Muscle layer of duodenum (tissue), 2 donors: ENCODE results near the gene PPP1R9A.

ENCODE experiments used
- H3K27ac ChIP-seq: one replicate; pipeline ENCODE4 v1.7.0; 2013; ENCODE audit warnings: mild to moderate bottlenecking, low read length
- H3K27me3 ChIP-seq: one replicate; pipeline ENCODE4 v1.7.0; 2013; ENCODE audit warnings: low read depth, mild to moderate bottlenecking, control low read depth, low read length
- H3K36me3 ChIP-seq, 2 donors: one replicate each; pipeline ENCODE4 v1.7.0; 2013; ENCODE audit warnings: low read length in 2 of 2, control low read depth in 1 of 2, mild to moderate bottlenecking in 1 of 2; ENCODE audit not compliant: insufficient read depth in 2 of 2, control insufficient read depth in 1 of 2
- H3K4me1 ChIP-seq, 2 donors: one replicate each; pipeline ENCODE4 v1.7.0; 2013; ENCODE audit warnings: low read length in 2 of 2, mild to moderate bottlenecking in 2 of 2, control low read depth in 1 of 2, moderate library complexity in 1 of 2; ENCODE audit not compliant: insufficient read depth in 2 of 2, control insufficient read depth in 1 of 2
- H3K4me3 ChIP-seq, 2 donors: one replicate each; pipeline ENCODE4 v1.7.0; 2013; ENCODE audit warnings: low read length in 2 of 2, low read depth in 1 of 2, mild to moderate bottlenecking in 1 of 2
- H3K9me3 ChIP-seq, 2 donors: one replicate each; pipeline ENCODE4 v1.7.0; 2013; ENCODE audit warnings: low read length in 2 of 2, control low read depth in 1 of 2, mild to moderate bottlenecking in 1 of 2; ENCODE audit not compliant: control insufficient read depth in 1 of 2
- donor health status: healthy.

Gene PPP1R9A

DNA sequence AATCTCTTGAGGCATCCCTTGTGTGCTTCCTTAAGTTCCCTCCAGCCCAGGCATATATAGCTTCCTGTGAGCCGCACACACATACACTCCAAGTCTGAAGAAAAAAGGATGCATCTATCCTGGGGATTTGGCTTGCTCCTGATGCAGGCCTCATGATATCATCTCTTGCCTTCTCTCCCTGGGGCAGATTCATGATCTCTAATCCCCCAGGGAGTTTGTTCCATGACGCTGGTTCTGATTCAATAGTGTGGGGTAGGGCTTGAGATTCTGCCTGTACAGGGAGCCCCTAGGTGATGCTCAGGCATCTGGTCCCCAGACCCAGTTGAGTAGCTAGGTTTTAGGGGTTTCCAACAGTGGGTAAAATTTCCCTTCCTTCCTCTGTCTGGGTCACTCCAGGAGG lies 415.5 kb downstream of the PPP1R9A start:
- Histone ChIP-seq H3K4me3 (no peak overlapping the region), H3K4me1 (no peaks in the 10 kb centered on the region), H3K27ac (no peak overlapping the region), H3K36me3 (no peaks in the 10 kb centered on the region), H3K27me3 (no peaks in the 10 kb centered on the region), H3K9me3 (no peaks in the 10 kb centered on the region)

DNA sequence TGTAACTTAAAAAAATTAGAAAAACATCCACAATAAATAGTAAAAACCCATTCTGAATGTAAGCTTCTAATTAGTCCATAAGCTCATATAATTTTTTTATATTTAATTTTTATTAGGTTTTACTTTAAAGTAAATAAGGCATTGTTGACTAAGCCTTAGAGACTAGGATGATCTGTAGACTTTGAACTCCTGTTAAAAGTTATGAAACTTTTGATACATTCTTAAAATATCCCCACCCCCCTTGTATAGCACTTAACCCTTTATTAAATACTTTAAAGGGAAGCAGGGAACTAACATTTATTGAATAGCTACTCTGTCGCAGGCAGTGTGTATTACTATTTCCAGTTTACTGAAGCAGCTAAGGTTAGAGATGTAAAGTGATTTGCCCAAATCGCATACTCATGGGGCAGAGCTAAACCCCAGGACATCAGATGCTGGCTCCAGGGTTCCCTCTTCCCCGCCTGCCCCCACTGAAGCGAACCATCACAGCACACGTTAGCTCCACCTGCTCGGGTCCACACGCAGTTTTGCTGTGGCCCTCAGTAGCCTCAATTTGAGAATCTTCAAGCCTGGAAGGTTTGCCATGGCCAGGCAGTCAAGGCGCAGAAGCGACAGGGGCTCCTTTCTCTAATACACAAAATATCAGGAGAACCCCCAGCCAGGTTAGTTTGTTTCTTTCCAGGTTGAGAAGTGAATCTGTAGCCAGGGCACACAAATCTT lies 416.2 kb downstream of the PPP1R9A start:
- Histone ChIP-seq H3K4me3 (no peak overlapping the region), H3K27me3 (no peaks in the 10 kb centered on the region), H3K27ac (no peak overlapping the region), H3K9me3 (no peaks in the 10 kb centered on the region), H3K36me3 (no peaks in the 10 kb centered on the region), H3K4me1 (no peaks in the 10 kb centered on the region)

DNA sequence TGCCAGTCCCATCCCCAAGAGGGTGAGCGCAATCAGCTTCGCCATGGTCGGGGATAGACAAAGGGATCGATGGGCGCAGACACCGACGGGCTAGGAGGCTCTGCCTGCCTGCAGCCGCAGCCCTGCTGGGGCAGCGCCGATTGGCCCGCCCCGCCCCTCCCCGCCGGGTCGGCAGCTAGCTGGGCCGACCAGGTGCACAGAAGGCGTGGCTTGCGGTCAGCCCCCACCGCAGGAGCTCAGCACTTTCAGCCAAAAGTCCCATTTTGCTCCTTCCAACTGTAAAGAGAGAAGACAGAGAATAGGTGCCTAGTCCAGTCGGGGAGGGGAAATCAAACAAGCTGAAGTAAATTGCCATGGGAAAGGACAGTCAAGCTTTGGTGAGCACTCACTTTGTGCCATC lies 417.0 kb downstream of the PPP1R9A start, which contains the start of gene PON1:
PON1 (minus strand) TSS at position 102 of the 400 bp plus-strand sequence; CDS start at position 45, 57 bp downstream.
- H3K9me3 ChIP-seq: no peaks in the 10 kb centered on the region
- no peak within 1 kb of the TSS for H3K4me3 ChIP-seq
- no peaks in the 10 kb centered on the region for H3K4me1 ChIP-seq
- no peaks in the 10 kb centered on the region for H3K36me3 ChIP-seq
- H3K27ac ChIP-seq: no peak within 1 kb of the TSS
- H3K27me3 ChIP-seq: no peaks in the 10 kb centered on the region

DNA sequence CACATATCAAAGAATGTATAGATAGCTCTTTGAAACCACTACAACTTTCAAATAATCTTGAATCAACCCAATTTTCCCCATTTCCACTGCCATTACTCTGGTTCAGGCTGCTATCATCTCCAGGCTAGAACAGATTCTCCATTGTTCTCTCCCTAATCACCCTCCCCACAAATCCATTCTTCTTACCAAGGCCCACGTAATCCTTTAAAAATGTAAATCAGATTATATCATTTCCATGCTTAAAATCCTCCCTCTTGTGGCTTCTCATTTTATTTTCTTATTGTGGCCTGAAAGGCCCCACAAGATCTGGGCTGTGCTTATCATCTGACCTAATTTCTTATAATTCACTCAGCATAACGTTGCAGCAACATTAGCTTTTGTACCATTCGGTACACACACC lies 420.0 kb downstream of the PPP1R9A start:
- H3K36me3 ChIP-seq: no peaks in the 10 kb centered on the region
- no peaks in the 10 kb centered on the region for H3K9me3 ChIP-seq
- peaks cover 0 to 3% of the 10 kb centered on the region in 2 donors for H3K4me1 ChIP-seq
- no peaks in the 10 kb centered on the region for H3K27me3 ChIP-seq
- H3K4me3 ChIP-seq: no peak overlapping the region
- no peak overlapping the region for H3K27ac ChIP-seq

DNA sequence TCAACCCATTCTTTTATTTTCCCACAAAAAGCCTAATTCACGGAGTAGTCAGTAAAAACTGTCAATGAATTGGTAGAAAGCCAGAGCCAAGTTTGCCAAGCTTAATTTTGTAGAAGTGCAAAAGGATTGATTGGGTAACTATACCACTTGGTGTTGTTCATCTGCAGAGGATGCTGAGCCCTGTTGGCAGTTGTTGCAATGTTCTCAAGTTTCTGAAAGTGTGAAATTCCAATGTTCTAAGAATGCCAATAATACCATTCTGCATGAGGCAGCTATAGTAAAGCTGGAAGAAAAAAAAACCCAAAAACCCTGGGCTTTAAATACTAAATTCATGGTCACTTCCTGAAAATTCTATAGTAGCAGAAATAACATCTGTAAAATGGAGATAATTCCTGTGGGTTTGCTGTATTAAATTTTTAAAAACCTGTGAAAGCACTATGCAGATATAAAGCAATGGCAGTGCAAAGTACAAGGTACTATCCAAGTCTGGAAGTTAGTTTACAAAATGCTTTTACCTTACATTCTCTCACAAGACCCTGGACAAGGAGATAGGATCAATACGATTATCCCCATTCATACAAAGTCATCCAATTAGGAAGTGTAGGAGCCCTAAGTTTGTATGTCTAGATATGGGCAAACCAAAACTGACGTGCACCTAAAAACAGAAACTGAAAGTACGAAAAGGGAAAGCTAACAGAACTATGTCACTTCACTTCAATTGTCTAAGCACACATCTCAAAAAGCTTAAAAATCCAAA lies 423.0 kb downstream of the PPP1R9A start:
- no peaks in the 10 kb centered on the region for H3K9me3 ChIP-seq
- H3K36me3 ChIP-seq: no peaks in the 10 kb centered on the region
- peaks cover 0 to 3% of the 10 kb centered on the region in 2 donors for H3K4me1 ChIP-seq
- no peak overlapping the region for H3K27ac ChIP-seq
- no peaks in the 10 kb centered on the region for H3K27me3 ChIP-seq
- H3K4me3 ChIP-seq: peak overlapping the region; percentile 54 to 55

DNA sequence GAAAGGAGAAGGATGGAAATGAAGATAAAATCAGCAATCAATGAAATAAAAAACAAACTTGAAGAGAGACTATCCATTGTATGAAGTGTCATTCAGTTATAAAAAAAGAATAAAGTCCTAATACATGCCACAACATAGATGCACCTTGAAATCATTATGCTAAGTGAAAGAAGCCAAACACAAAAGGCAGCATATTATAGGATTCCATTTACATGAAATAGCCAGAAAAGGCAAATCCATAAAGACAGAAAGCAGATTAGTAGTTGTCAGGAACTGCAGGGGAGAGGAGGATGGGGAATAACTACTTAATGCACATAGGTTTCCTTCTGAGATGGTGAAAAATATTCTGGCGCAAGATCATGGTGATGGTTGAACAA lies 423.6 kb downstream of the PPP1R9A start:
- Histone ChIP-seq H3K9me3 (no peaks in the 10 kb centered on the region), H3K36me3 (no peaks in the 10 kb centered on the region), H3K27ac (no peak overlapping the region), H3K4me3 (peak overlapping the region; percentile 54 to 55), H3K4me1 (peaks cover 0 to 3% of the 10 kb centered on the region in 2 donors), H3K27me3 (no peaks in the 10 kb centered on the region)

DNA sequence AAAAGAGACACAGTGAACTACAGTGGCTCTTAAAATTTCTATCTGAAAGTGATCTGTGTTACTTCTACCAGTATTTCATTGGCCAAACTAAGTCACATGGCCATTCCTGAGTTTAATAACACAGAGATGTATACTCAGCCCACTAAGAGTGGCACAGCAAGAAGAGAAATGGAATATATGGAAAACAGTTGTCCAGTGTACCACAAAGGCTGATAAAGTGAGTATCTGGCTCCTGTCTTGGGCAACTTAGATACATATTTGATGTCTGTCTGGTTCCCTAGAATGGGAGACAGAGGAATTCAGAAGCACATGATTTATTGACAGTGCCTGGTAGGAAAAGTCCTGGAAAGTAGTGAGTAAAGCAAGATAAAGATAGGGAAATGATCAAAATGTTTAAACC lies 427.1 kb downstream of the PPP1R9A start:
- Histone ChIP-seq H3K36me3 (no peaks in the 10 kb centered on the region), H3K27ac (no peak overlapping the region), H3K4me3 (no peak overlapping the region), H3K27me3 (no peaks in the 10 kb centered on the region), H3K4me1 (peaks cover 0 to 3% of the 10 kb centered on the region in 2 donors), H3K9me3 (no peaks in the 10 kb centered on the region)

DNA sequence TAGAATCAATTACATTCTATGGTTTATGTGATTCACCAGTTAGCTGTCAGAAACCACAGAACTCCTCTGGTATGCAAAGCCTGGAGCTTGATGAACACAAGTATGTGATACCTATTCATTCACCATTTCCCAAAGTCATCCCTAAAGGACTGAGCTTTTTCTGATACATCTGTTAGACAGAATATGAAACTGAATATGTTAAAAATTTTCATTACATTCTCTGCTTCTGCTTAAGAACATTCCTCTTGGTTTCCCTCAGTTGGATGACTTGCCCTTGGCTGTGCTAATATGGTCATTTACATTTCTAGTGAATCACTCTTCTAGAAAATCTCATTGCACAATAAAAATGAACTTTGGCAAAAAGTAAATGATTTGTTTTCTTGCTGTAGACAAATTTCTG lies 427.7 kb downstream of the PPP1R9A start:
- H3K9me3 ChIP-seq: no peaks in the 10 kb centered on the region
- no peak overlapping the region for H3K27ac ChIP-seq
- no peak overlapping the region for H3K4me3 ChIP-seq
- peaks cover 0 to 3% of the 10 kb centered on the region in 2 donors for H3K4me1 ChIP-seq
- H3K36me3 ChIP-seq: no peaks in the 10 kb centered on the region
- no peaks in the 10 kb centered on the region for H3K27me3 ChIP-seq

DNA sequence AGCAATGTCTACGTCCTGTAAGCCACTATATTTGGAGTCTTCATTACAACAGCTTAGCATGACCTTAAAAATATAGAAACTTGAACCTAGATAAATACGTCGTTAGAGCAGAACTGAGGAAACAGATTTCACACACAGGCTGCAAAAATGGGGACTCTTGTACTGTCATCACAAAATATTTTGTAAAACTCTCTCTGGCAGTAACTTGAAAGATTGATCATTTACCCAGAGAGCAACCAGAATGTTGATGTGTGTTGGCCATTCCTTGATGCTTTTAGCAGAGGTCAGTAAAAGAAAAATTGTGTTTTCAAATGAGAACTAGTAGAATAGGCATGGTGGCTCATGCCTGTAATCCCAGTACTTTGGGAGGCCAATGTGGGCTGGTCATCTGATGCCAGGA lies 431.4 kb downstream of the PPP1R9A start:
- no peaks in the 10 kb centered on the region for H3K36me3 ChIP-seq
- H3K27me3 ChIP-seq: no peaks in the 10 kb centered on the region
- no peaks in the 10 kb centered on the region for H3K9me3 ChIP-seq
- H3K4me1 ChIP-seq: no peaks in the 10 kb centered on the region
- no peak overlapping the region for H3K4me3 ChIP-seq
- H3K27ac ChIP-seq: no peak overlapping the region

DNA sequence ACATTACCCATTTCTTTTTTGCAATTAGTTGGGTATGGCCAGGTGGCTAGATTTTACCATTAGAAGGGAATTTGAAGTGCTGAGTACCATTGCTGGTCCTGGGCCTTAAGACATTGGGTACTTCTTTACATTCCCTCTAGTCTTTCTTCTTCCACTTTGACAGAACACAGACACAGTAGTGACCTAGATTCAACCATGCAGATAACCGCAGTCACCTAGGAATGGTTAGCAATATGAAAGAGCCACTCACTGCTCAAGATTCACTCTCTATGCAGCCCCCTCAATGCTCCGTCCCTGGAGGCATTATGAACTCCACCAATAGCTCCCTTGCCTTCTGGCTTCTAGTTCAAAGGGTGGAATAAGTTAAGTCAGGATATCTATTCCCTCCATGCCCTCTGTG lies 433.1 kb downstream of the PPP1R9A start:
- no peaks in the 10 kb centered on the region for H3K27me3 ChIP-seq

DNA sequence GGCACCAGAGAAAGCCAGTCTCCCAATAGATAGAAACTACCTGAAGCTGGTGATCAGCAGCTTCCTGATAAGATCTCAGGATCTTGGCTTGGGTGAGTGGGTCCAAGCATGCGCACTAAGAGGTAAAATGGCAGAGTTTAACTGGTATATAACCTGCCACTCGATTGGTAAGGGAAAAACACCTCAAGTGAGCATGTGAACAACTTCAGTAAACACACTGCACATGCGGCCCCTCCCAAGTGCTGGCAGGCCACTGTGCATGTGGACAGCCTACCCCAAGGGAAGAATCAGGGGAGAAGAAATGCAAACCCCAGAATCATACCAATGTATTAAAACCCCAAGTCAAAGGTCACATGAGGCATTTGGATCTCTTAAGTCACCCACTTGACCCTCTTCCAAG lies 434.6 kb downstream of the PPP1R9A start:
- Histone ChIP-seq H3K36me3 (no peaks in the 10 kb centered on the region), H3K9me3 (no peaks in the 10 kb centered on the region), H3K27me3 (no peaks in the 10 kb centered on the region), H3K27ac (no peak overlapping the region), H3K4me1 (no peaks in the 10 kb centered on the region), H3K4me3 (no peak overlapping the region)

More for the DNA sequence above, 433.1 kb downstream of the PPP1R9A start:
- Histone ChIP-seq H3K9me3 (no peaks in the 10 kb centered on the region), H3K27ac (no peak overlapping the region), H3K36me3 (no peaks in the 10 kb centered on the region), H3K4me3 (no peak overlapping the region), H3K4me1 (no peaks in the 10 kb centered on the region)
